Loucy (cell line): ENCODE data around the gene ZSCAN5A.

Source experiments
- H2AFZ ChIP-seq: fragments of 200-600 bp; sonication (generic); 2 replicates; pipeline ENCODE4 v1.6.0; 2016; ENCODE audit warnings: antibody characterized with exemption, mild to moderate bottlenecking, low read length, moderate library complexity
- H3F3A ChIP-seq: fragments of 200-600 bp; 2 replicates; pipeline ENCODE4 v1.6.0; 2016; ENCODE audit warnings: antibody characterized with exemption, low read depth, mild to moderate bottlenecking
- H3K27me3 ChIP-seq: fragments of 200-600 bp; sonication (generic); 2 replicates; pipeline ENCODE4 v1.6.1; 2014; ENCODE audit warnings: low read length, mild to moderate bottlenecking; ENCODE audit not compliant: insufficient read depth, poor library complexity, severe bottlenecking
- H3K36me3 ChIP-seq: fragments of 200-600 bp; sonication (generic); 2 replicates; pipeline ENCODE4 v1.6.1; 2016; ENCODE audit warnings: low read length; ENCODE audit not compliant: insufficient read depth
- H3K4me1 ChIP-seq: fragments of 200-600 bp; sonication (generic); 2 replicates; pipeline ENCODE4 v1.5.1; 2014; ENCODE audit warnings: low read length, mild to moderate bottlenecking; ENCODE audit not compliant: insufficient read depth, poor library complexity, severe bottlenecking
- H3K4me2 ChIP-seq: fragments of 200-600 bp; sonication (generic); 2 replicates; pipeline ENCODE4 v1.6.0; 2014; ENCODE audit warnings: antibody characterized with exemption, low read length, low read depth, mild to moderate bottlenecking; ENCODE audit not compliant: poor library complexity, severe bottlenecking
- H3K4me3 ChIP-seq: fragments of 200-600 bp; sonication (generic); 2 replicates; pipeline ENCODE4 v1.5.1; 2014; ENCODE audit warnings: low read length, mild to moderate bottlenecking, mixed read lengths; ENCODE audit not compliant: poor library complexity, severe bottlenecking
- H3K79me2 ChIP-seq: fragments of 200-600 bp; sonication (generic); 2 replicates; pipeline ENCODE4 v1.6.1; 2014; ENCODE audit warnings: low read length; ENCODE audit not compliant: insufficient read depth
- H3K9ac ChIP-seq: fragments of 200-600 bp; sonication (generic); 2 replicates; pipeline ENCODE4 v1.6.0; 2014; ENCODE audit warnings: mild to moderate bottlenecking, low read depth, low read length, moderate library complexity; ENCODE audit not compliant: poor library complexity, severe bottlenecking
- H3K9me2 ChIP-seq: fragments of 200-600 bp; sonication (generic); replicated peaks from 2 replicates; pipeline ENCODE4 v1.6.1; 2016; ENCODE audit warnings: low read depth, low read length, mixed read lengths
- H3K9me3 ChIP-seq: fragments of 200-600 bp; sonication (generic); 2 replicates; pipeline ENCODE4 v1.6.1; 2014; ENCODE audit warnings: mild to moderate bottlenecking, antibody characterized with exemption, low read length, low read depth; ENCODE audit not compliant: insufficient read depth
- H4K20me1 ChIP-seq: fragments of 200-600 bp; sonication (generic); 2 replicates; pipeline ENCODE4 v1.6.0; 2014; ENCODE audit warnings: antibody characterized with exemption, low read length, mild to moderate bottlenecking; ENCODE audit not compliant: insufficient read depth, poor library complexity, severe bottlenecking
- EZH2phosphoT487 ChIP-seq: fragments of 200-600 bp; IDR thresholded peaks from 2 replicates; pipeline ENCODE4 v1.6.1; 2018; ENCODE audit warnings: antibody characterized with exemption, mild to moderate bottlenecking, moderate library complexity, borderline replicate concordance
- TF ChIP-seq, protein P1 (sequence below): fragments of 200-600 bp; sonication (generic); conservative IDR thresholded peaks from 2 replicates; pipeline ENCODE4 v1.5.1; 2014; ENCODE audit warnings: mild to moderate bottlenecking, antibody characterized with exemption, low read length

Gene ZSCAN5A

DNA sequence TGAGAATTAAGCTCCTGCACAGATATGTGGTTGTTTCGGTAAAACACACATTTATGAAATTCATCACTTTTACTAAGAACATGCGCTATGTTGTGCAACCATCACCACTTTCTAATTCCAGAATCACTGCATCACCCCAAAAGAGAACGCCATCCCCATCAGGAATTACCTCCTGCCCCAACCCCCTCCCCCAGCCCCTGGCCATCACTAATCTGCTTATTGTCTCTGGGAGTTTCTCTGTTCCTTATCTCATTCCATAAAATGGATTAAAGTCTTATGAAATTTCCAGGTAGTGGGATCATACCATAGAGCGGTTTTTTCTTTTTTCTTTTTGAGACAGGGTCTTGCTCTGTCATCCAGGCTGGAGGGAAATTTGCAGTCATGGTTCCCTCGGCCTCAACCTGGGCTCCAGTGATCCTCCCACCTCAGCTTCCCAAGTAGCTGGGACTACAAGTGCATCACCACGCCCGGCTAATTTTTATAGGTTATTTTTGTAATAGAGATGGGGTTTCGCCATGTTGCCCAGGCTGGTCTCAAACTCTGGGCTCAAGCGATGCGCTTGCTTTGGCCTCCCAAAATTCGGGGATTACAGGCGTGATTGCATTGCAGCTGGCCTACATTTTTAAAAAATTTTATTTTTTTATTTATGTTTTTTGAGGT, 120.5 kb downstream of the ZSCAN5A start:
- no peak for TF ChIP-seq EZH2phosphoT487
- TF ChIP-seq, protein P1, sequence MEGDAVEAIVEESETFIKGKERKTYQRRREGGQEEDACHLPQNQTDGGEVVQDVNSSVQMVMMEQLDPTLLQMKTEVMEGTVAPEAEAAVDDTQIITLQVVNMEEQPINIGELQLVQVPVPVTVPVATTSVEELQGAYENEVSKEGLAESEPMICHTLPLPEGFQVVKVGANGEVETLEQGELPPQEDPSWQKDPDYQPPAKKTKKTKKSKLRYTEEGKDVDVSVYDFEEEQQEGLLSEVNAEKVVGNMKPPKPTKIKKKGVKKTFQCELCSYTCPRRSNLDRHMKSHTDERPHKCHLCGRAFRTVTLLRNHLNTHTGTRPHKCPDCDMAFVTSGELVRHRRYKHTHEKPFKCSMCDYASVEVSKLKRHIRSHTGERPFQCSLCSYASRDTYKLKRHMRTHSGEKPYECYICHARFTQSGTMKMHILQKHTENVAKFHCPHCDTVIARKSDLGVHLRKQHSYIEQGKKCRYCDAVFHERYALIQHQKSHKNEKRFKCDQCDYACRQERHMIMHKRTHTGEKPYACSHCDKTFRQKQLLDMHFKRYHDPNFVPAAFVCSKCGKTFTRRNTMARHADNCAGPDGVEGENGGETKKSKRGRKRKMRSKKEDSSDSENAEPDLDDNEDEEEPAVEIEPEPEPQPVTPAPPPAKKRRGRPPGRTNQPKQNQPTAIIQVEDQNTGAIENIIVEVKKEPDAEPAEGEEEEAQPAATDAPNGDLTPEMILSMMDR, result no peak
- H3K9me3 ChIP-seq, result no peaks in the 10 kb centered on the region
- no peak overlapping the region for H3K9ac ChIP-seq
- no peaks in the 10 kb centered on the region for H3K27me3 ChIP-seq
- H3K4me2 ChIP-seq, result no peak overlapping the region
- H3F3A ChIP-seq, result no peaks in the 10 kb centered on the region
- no peaks in the 10 kb centered on the region for H4K20me1 ChIP-seq
- no peaks in the 10 kb centered on the region for H3K4me1 ChIP-seq
- no peak overlapping the region for H3K4me3 ChIP-seq
- H3K36me3 ChIP-seq, result no peaks in the 10 kb centered on the region
- H3K79me2 ChIP-seq, result no peaks in the 10 kb centered on the region
- H2AFZ ChIP-seq, result no peak overlapping the region
- no peaks in the 10 kb centered on the region for H3K9me2 ChIP-seq

DNA sequence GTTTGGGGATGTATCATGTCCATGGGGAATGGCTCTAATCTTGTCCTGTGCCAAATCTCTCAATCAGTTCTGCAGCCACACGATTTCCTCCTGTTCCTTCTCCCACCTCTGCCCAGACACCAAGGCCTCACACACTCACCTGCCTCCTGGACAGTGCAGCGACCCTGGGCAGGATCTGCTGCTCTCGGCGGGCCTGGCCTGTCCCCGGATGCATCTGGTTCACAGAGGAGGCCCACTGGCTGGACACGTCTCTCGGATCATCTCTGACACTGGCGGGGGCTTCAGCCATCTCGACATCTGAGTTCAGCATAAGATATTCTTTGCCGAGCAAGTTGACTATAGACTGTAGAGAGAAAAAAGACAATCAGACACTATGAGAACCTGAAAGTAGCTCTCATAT, 122.9 kb downstream of the ZSCAN5A start:
- H3K79me2 ChIP-seq, result no peaks in the 10 kb centered on the region
- TF ChIP-seq, protein P1, result no peak
- no peak for TF ChIP-seq EZH2phosphoT487

DNA sequence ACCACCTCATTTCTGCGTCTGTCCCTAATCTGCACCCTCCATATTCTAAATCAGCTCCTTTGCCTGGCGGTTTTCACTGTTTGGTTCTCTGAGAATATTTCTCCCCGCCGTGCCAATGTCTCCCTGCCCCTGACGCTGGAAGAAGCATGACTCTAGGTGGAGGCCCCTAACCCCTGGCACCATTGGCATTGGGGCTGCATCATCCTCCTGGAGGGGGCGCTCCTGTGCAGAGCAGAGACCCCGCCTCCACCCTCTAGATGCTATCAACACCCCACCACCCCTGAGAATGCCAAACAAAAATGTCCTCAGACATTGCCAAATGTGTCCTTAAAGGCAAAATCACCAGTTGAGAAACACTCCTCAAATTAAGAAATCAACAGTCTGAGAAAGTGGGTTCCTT, 123.5 kb downstream of the ZSCAN5A start:
- H3K79me2 ChIP-seq, result no peaks in the 10 kb centered on the region
- no peaks in the 10 kb centered on the region for H3K27me3 ChIP-seq
- H2AFZ ChIP-seq, result no peak overlapping the region
- H3K4me3 ChIP-seq, result no peak overlapping the region
- TF ChIP-seq, protein P1, result peak; percentile 28
- no peak for TF ChIP-seq EZH2phosphoT487
- no peaks in the 10 kb centered on the region for H3K4me1 ChIP-seq
- H3K9me3 ChIP-seq, result no peaks in the 10 kb centered on the region
- no peak overlapping the region for H3K4me2 ChIP-seq
- no peaks in the 10 kb centered on the region for H3K36me3 ChIP-seq
- H3F3A ChIP-seq, result no peaks in the 10 kb centered on the region
- no peak overlapping the region for H3K9ac ChIP-seq
- H3K9me2 ChIP-seq, result no peaks in the 10 kb centered on the region
- H4K20me1 ChIP-seq, result no peaks in the 10 kb centered on the region

More for the DNA sequence above, 122.9 kb downstream of the ZSCAN5A start:
- Histone ChIP-seq H3K27me3 (no peaks in the 10 kb centered on the region), H3K4me1 (no peaks in the 10 kb centered on the region), H3K4me3 (no peak overlapping the region), H3K9me2 (no peaks in the 10 kb centered on the region), H3K36me3 (no peaks in the 10 kb centered on the region), H3K4me2 (no peak overlapping the region), H3K9me3 (no peaks in the 10 kb centered on the region), H3K9ac (no peak overlapping the region), H4K20me1 (no peaks in the 10 kb centered on the region), H3F3A (no peaks in the 10 kb centered on the region), H2AFZ (no peak overlapping the region)
